Aorta (tissue), 5 donors: ENCODE data around the gene RNU6-7. TPM values are rescaled to one million over a fixed set of nuclear protein-coding genes. Genes with fewer than 3 reads are reported as not detected.

Experiments used
- ATAC-seq: fragments of 200-7000 bp; cut with Tn5 transposase; one replicate; pipeline ENCODE4 v1.9.1; 2022; ENCODE audit warnings: moderate library complexity; ENCODE audit not compliant: low FRiP score
- DNase-seq, 2 donors: peaks; one replicate each; pipeline ENCODE4 v3.0.0-alpha.2; 2020
- H3K27ac ChIP-seq, 2 donors: one replicate each; pipeline ENCODE4 v1.5.1; 2013; ENCODE audit warnings: low read length in 2 of 2, mild to moderate bottlenecking in 2 of 2, moderate library complexity in 2 of 2, control low read depth in 1 of 2, inconsistent platforms in 1 of 2, low read depth in 1 of 2
- H3K27me3 ChIP-seq, 2 donors: one replicate each; pipeline ENCODE4 v1.6.1; 2013; ENCODE audit warnings: control low read depth in 1 of 2, low read length in 1 of 2, mild to moderate bottlenecking in 1 of 2, moderate library complexity in 1 of 2; ENCODE audit not compliant: insufficient read depth in 2 of 2, control insufficient read depth in 1 of 2
- H3K36me3 ChIP-seq, 2 donors: one replicate each; pipeline ENCODE4 v1.6.1; 2013; ENCODE audit warnings: control low read depth in 1 of 2, low read length in 1 of 2, mild to moderate bottlenecking in 1 of 2; ENCODE audit not compliant: insufficient read depth in 2 of 2, control insufficient read depth in 1 of 2
- H3K4me1 ChIP-seq, 2 donors: one replicate each; pipeline ENCODE4 v1.6.1; 2013; ENCODE audit warnings: low read length in 2 of 2, control low read depth in 1 of 2, mild to moderate bottlenecking in 1 of 2, moderate library complexity in 1 of 2; ENCODE audit not compliant: insufficient read depth in 2 of 2, control insufficient read depth in 1 of 2
- H3K4me3 ChIP-seq, 2 donors: one replicate each; pipeline ENCODE4 v1.5.1; 2013; ENCODE audit warnings: low read length in 2 of 2, control low read depth in 1 of 2, mild to moderate bottlenecking in 1 of 2
- H3K9me3 ChIP-seq: one replicate; pipeline ENCODE4 v1.6.1; 2013; ENCODE audit warnings: mild to moderate bottlenecking, low read length; ENCODE audit not compliant: control insufficient read depth
- WGBS, 2 donors: extraction: QIAGEN DNeasy Blood & Tissue Kit; methylation state at CpG; one replicate each; pipeline ENCODE4 v1.1.7; 2013; 5-methylcytosine and 5-hydroxymethylcytosine counted together
- intact Hi-C, 2 donors: fragments of 100-400 bp; cut with DNase I; formaldehyde crosslinking; loops; one replicate each; pipeline versions ENCODE4 v1.14.2 to v1.15.0; 2022
- polyA plus RNA-seq, 2 donors: library from polyadenylated mRNA; stranded (reverse); fragments of 200-250 nt; gene quantifications; one replicate each; pipeline ENCODE4 v1.2.3, GENCODE V29; 2013
- total RNA-seq, 2 donors: library from RNA; stranded (reverse); fragmentation: NEBNext Ultra II Directional; extraction: Animal tissue kit (Norgen Biotek cat#: 25700); gene quantifications; one replicate each; pipeline ENCODE4 v1.2.1, GENCODE V29; 2021
- donor health status: healthy with polysubstance abuse.
- donor health status: Bipolar disorder and iron deficiency.
- donor health status: DM: no; HTN: no; CAD: no.
- donor health status: DM: no; HTN: no; CAD: no.
- donor health status: DM: yes; HTN: yes; CAD: no.

Gene RNU6-7
- total and polyA plus RNA-seq, 4 donors: not detected

- H3K4me1 ChIP-seq: peaks cover 0 to 2% of the 10 kb centered on the region in 2 donors
- H3K4me3 ChIP-seq: no peak overlapping the region
- no peaks in the 10 kb centered on the region for H3K27me3 ChIP-seq
- no peak for ATAC-seq
- H3K9me3 ChIP-seq: no peaks in the 10 kb centered on the region
- no peak for DNase-seq
- WGBS, 2 donors: 97 to 98% methylated on average over 3 of the region's 3 CpGs
- intact Hi-C loops: no loop called here
- H3K27ac ChIP-seq: no peak overlapping the region
- H3K36me3 ChIP-seq: no peaks in the 10 kb centered on the region
These were observed 9.2 kb downstream of the RNU6-7 start for GRCh38 chr14:32211068-32211404.

GRCh38 chr14:32212833-32213232, 11.0 kb downstream of the RNU6-7 start:
- Histone ChIP-seq H3K4me1 (no peaks in the 10 kb centered on the region), H3K27me3 (no peaks in the 10 kb centered on the region), H3K27ac (no peak overlapping the region), H3K9me3 (no peaks in the 10 kb centered on the region), H3K4me3 (no peak overlapping the region), H3K36me3 (no peaks in the 10 kb centered on the region)
- ATAC-seq (no peak), DNase-seq (no peak)
- intact Hi-C loops: no loop called here

GRCh38 chr14:32217301-32217700, 15.5 kb downstream of the RNU6-7 start:
- WGBS, 2 donors: 41 to 43% methylated on average over 5 of the region's 5 CpGs
- Histone ChIP-seq H3K9me3 (no peaks in the 10 kb centered on the region), H3K27me3 (no peaks in the 10 kb centered on the region), H3K27ac (no peak overlapping the region), H3K4me3 (no peak overlapping the region), H3K36me3 (no peaks in the 10 kb centered on the region), H3K4me1 (no peaks in the 10 kb centered on the region)
- ATAC-seq (no peak), DNase-seq (no peak)
- intact Hi-C loops: no loop called here

- Histone ChIP-seq H3K9me3 (no peaks in the 10 kb centered on the region), H3K36me3 (no peaks in the 10 kb centered on the region), H3K27ac (no peak overlapping the region), H3K4me3 (no peak overlapping the region), H3K4me1 (peaks cover 4 to 5% of the 10 kb centered on the region in 2 donors), H3K27me3 (no peaks in the 10 kb centered on the region)
- ATAC-seq (peak; percentile 41), DNase-seq (peak in 1 of 2 donors; percentile 52)
- intact Hi-C loops: no loop called here
- WGBS, 2 donors: 26 to 30% methylated on average over 6 of the region's 6 CpGs
These were observed 23.0 kb downstream of the RNU6-7 start for GRCh38 chr14:32224737-32225377.

GRCh38 chr14:32225378-32225920, 23.6 kb downstream of the RNU6-7 start:
- intact Hi-C loops: no loop called here
- ATAC-seq: no peak
- Histone ChIP-seq H3K27ac (no peak overlapping the region), H3K4me1 (peaks cover 5% of the 10 kb centered on the region in 2 donors), H3K4me3 (no peak overlapping the region), H3K36me3 (no peaks in the 10 kb centered on the region), H3K27me3 (no peaks in the 10 kb centered on the region), H3K9me3 (no peaks in the 10 kb centered on the region)
- WGBS, 2 donors: 34 to 47% methylated on average over 1 of the region's 1 CpG
- DNase-seq: no peak

- no peak overlapping the region for H3K4me3 ChIP-seq
- intact Hi-C loops: no loop called here
- DNase-seq: no peak
- no peaks in the 10 kb centered on the region for H3K9me3 ChIP-seq
- 86 to 95% methylated on average over 1 of the region's 1 CpG for WGBS, 2 donors
- H3K27ac ChIP-seq: no peak overlapping the region
- ATAC-seq: no peak
- no peaks in the 10 kb centered on the region for H3K36me3 ChIP-seq
- no peaks in the 10 kb centered on the region for H3K27me3 ChIP-seq
- peaks cover 5 to 8% of the 10 kb centered on the region in 2 donors for H3K4me1 ChIP-seq
These were observed 24.2 kb downstream of the RNU6-7 start for GRCh38 chr14:32226056-32226455.

GRCh38 chr14:32230181-32230580, 28.3 kb downstream of the RNU6-7 start:
- intact Hi-C loops: no loop called here
- H3K36me3 ChIP-seq: no peaks in the 10 kb centered on the region
- H3K9me3 ChIP-seq: no peaks in the 10 kb centered on the region
- no peak overlapping the region for H3K4me3 ChIP-seq
- H3K27me3 ChIP-seq: no peaks in the 10 kb centered on the region
- H3K27ac ChIP-seq: peak overlapping the region in 1 of 2 donors; percentile 33
- ATAC-seq: no peak
- 1 to 6% methylated on average over 3 of the region's 3 CpGs for WGBS, 2 donors
- peaks cover 0 to 4% of the 10 kb centered on the region in 2 donors for H3K4me1 ChIP-seq
- DNase-seq: no peak

- Histone ChIP-seq H3K36me3 (no peaks in the 10 kb centered on the region), H3K9me3 (no peaks in the 10 kb centered on the region), H3K27me3 (no peaks in the 10 kb centered on the region), H3K27ac (peak overlapping the region in 1 of 2 donors; percentile 33), H3K4me3 (no peak overlapping the region), H3K4me1 (peaks cover 0 to 4% of the 10 kb centered on the region in 2 donors)
- 49 to 76% methylated on average over 2 of the region's 2 CpGs for WGBS, 2 donors
- DNase-seq (no peak), ATAC-seq (no peak)
- intact Hi-C loops: no loop called here
These were observed 28.9 kb downstream of the RNU6-7 start for GRCh38 chr14:32230695-32231280.

- ATAC-seq: no peak
- 95 to 98% methylated on average over 1 of the region's 1 CpG for WGBS, 2 donors
- Histone ChIP-seq H3K27ac (no peak overlapping the region), H3K4me1 (peaks cover 0 to 4% of the 10 kb centered on the region in 2 donors), H3K36me3 (no peaks in the 10 kb centered on the region), H3K4me3 (no peak overlapping the region), H3K27me3 (no peaks in the 10 kb centered on the region), H3K9me3 (no peaks in the 10 kb centered on the region)
- intact Hi-C loops: no loop called here
- DNase-seq: no peak
These were observed 30.6 kb downstream of the RNU6-7 start for GRCh38 chr14:32232481-32232880.
